Measurements from ENCODE around the gene PLEKHJ1.

Gene PLEKHJ1

GRCh38 chr19:2269244-2270156 is 33.4 kb upstream of the PLEKHJ1 start:
- WGBS (ENCODE audit: insufficient coverage, insufficient read length) = no CpG with 5 or more reads among the region's 103 CpGs
- H3K36me3 ChIP-seq (ENCODE audit: control insufficient read depth, insufficient read depth, low read length) = peaks cover 13% of the 10 kb centered on the region
- H3K9me3 ChIP-seq (ENCODE audit: control insufficient read depth, insufficient read depth, low read length) = no peaks in the 10 kb centered on the region
- H3K27ac ChIP-seq (ENCODE audit: low read length) = no peak overlapping the region
- H3K4me3 ChIP-seq (ENCODE audit: low read length) = peak overlapping the region; percentile 97
- peak; percentile 74 for DNase-seq (ENCODE audit: low read depth, low spot score)
- peaks cover 5% of the 10 kb centered on the region for H3K4me1 ChIP-seq (ENCODE audit: control insufficient read depth, insufficient read depth, low read length)
- no peaks in the 10 kb centered on the region for H3K27me3 ChIP-seq (ENCODE audit: control insufficient read depth, insufficient read depth, low read length)

- no peak overlapping the region for H3K27ac ChIP-seq (ENCODE audit: low read length)
- peaks cover 5% of the 10 kb centered on the region for H3K4me1 ChIP-seq (ENCODE audit: control insufficient read depth, insufficient read depth, low read length)
- DNase-seq (ENCODE audit: low read depth, low spot score) = no peak
- peaks cover 13% of the 10 kb centered on the region for H3K36me3 ChIP-seq (ENCODE audit: control insufficient read depth, insufficient read depth, low read length)
- no peaks in the 10 kb centered on the region for H3K9me3 ChIP-seq (ENCODE audit: control insufficient read depth, insufficient read depth, low read length)
- no CpG with 5 or more reads among the region's 19 CpGs for WGBS (ENCODE audit: insufficient coverage, insufficient read length)
- H3K4me3 ChIP-seq (ENCODE audit: low read length) = peak overlapping the region; percentile 44; the same call in 1 of the 2 replicates
- H3K27me3 ChIP-seq (ENCODE audit: control insufficient read depth, insufficient read depth, low read length) = no peaks in the 10 kb centered on the region
Observed at GRCh38 chr19:2268861-2269243, 32.7 kb upstream of the PLEKHJ1 start.

- H3K4me1 ChIP-seq (ENCODE audit: control insufficient read depth, insufficient read depth, low read length) = peaks cover 5% of the 10 kb centered on the region
- no CpG with 5 or more reads among the region's 4 CpGs for WGBS (ENCODE audit: insufficient coverage, insufficient read length)
- DNase-seq (ENCODE audit: low read depth, low spot score) = no peak
- peaks cover 13% of the 10 kb centered on the region for H3K36me3 ChIP-seq (ENCODE audit: control insufficient read depth, insufficient read depth, low read length)
- H3K9me3 ChIP-seq (ENCODE audit: control insufficient read depth, insufficient read depth, low read length) = no peaks in the 10 kb centered on the region
- H3K27ac ChIP-seq (ENCODE audit: low read length) = no peak overlapping the region
- no peak overlapping the region for H3K4me3 ChIP-seq (ENCODE audit: low read length)
- no peaks in the 10 kb centered on the region for H3K27me3 ChIP-seq (ENCODE audit: control insufficient read depth, insufficient read depth, low read length)
Observed at GRCh38 chr19:2268480-2268830, 32.3 kb upstream of the PLEKHJ1 start.

- no peak overlapping the region for H3K27ac ChIP-seq (ENCODE audit: low read length)
Observed at GRCh38 chr19:2266183-2266993, 30.3 kb upstream of the PLEKHJ1 start.

GRCh38 chr19:2261438-2262172 is 25.5 kb upstream of the PLEKHJ1 start:
- no peaks in the 10 kb centered on the region for H3K36me3 ChIP-seq (ENCODE audit: control insufficient read depth, insufficient read depth, low read length)
- H3K9me3 ChIP-seq (ENCODE audit: control insufficient read depth, insufficient read depth, low read length) = no peaks in the 10 kb centered on the region
- H3K27ac ChIP-seq (ENCODE audit: low read length) = no peak overlapping the region
- no peak for DNase-seq (ENCODE audit: low read depth, low spot score)
- no CpG with 5 or more reads among the region's 7 CpGs for WGBS (ENCODE audit: insufficient coverage, insufficient read length)
- H3K27me3 ChIP-seq (ENCODE audit: control insufficient read depth, insufficient read depth, low read length) = no peaks in the 10 kb centered on the region
- no peaks in the 10 kb centered on the region for H3K4me1 ChIP-seq (ENCODE audit: control insufficient read depth, insufficient read depth, low read length)
- no peak overlapping the region for H3K4me3 ChIP-seq (ENCODE audit: low read length)

More at GRCh38 chr19:2266183-2266993, 30.3 kb upstream of the PLEKHJ1 start:
- no peaks in the 10 kb centered on the region for H3K9me3 ChIP-seq (ENCODE audit: control insufficient read depth, insufficient read depth, low read length)
- H3K27me3 ChIP-seq (ENCODE audit: control insufficient read depth, insufficient read depth, low read length) = no peaks in the 10 kb centered on the region
- no peaks in the 10 kb centered on the region for H3K36me3 ChIP-seq (ENCODE audit: control insufficient read depth, insufficient read depth, low read length)
- WGBS (ENCODE audit: insufficient coverage, insufficient read length) = no CpG with 5 or more reads among the region's 18 CpGs
- DNase-seq (ENCODE audit: low read depth, low spot score) = no peak
- H3K4me1 ChIP-seq (ENCODE audit: control insufficient read depth, insufficient read depth, low read length) = no peaks in the 10 kb centered on the region
- H3K4me3 ChIP-seq (ENCODE audit: low read length) = no peak overlapping the region

- H3K4me1 ChIP-seq (ENCODE audit: control insufficient read depth, insufficient read depth, low read length) = no peaks in the 10 kb centered on the region
- no peaks in the 10 kb centered on the region for H3K9me3 ChIP-seq (ENCODE audit: control insufficient read depth, insufficient read depth, low read length)
- no peaks in the 10 kb centered on the region for H3K27me3 ChIP-seq (ENCODE audit: control insufficient read depth, insufficient read depth, low read length)
- DNase-seq (ENCODE audit: low read depth, low spot score) = no peak
- H3K4me3 ChIP-seq (ENCODE audit: low read length) = no peak overlapping the region
- WGBS (ENCODE audit: insufficient coverage, insufficient read length) = no CpG with 5 or more reads among the region's 11 CpGs
- no peak overlapping the region for H3K27ac ChIP-seq (ENCODE audit: low read length)
- H3K36me3 ChIP-seq (ENCODE audit: control insufficient read depth, insufficient read depth, low read length) = no peaks in the 10 kb centered on the region
Observed at GRCh38 chr19:2260341-2260805, 24.2 kb upstream of the PLEKHJ1 start.

GRCh38 chr19:2259336-2259735 is 23.2 kb upstream of the PLEKHJ1 start:
- Histone ChIP-seq H3K36me3 (ENCODE audit: control insufficient read depth, insufficient read depth, low read length) (no peaks in the 10 kb centered on the region), H3K4me1 (ENCODE audit: control insufficient read depth, insufficient read depth, low read length) (0 out of 2 replicates have a peak, but pooled peaks cover under 1% of the 10 kb centered on the region), H3K27ac (ENCODE audit: low read length) (no peak overlapping the region), H3K9me3 (ENCODE audit: control insufficient read depth, insufficient read depth, low read length) (no peaks in the 10 kb centered on the region), H3K27me3 (ENCODE audit: control insufficient read depth, insufficient read depth, low read length) (peaks cover under 1% of the 10 kb centered on the region; the same call in 1 of the 2 replicates), H3K4me3 (ENCODE audit: low read length) (no peak overlapping the region)
- DNase-seq (ENCODE audit: low read depth, low spot score) = no peak
- no CpG with 5 or more reads among the region's 5 CpGs for WGBS (ENCODE audit: insufficient coverage, insufficient read length)

- Histone ChIP-seq H3K27ac (ENCODE audit: low read length) (no peak within 1 kb of the TSS), H3K36me3 (ENCODE audit: control insufficient read depth, insufficient read depth, low read length) (no peaks in the 10 kb centered on the region), H3K4me3 (ENCODE audit: low read length) (no peak within 1 kb of the TSS), H3K4me1 (ENCODE audit: control insufficient read depth, insufficient read depth, low read length) (peaks cover 11% of the 10 kb centered on the region), H3K27me3 (ENCODE audit: control insufficient read depth, insufficient read depth, low read length) (peaks cover 27% of the 10 kb centered on the region; the same call in 1 of the 2 replicates), H3K9me3 (ENCODE audit: control insufficient read depth, insufficient read depth, low read length) (no peaks in the 10 kb centered on the region)
- DNase-seq (ENCODE audit: low read depth, low spot score) = no peak
- WGBS (ENCODE audit: insufficient coverage, insufficient read length) = no CpG with 5 or more reads among the region's 24 CpGs
Observed at GRCh38 chr19:2255982-2256685, 20.0 kb upstream of the PLEKHJ1 start, which contains the start of gene JSRP1. Gene JSRP1, minus strand, starts transcription at chr19:2256417. Its CDS starts 1,103 bp downstream, at chr19:2255314.

GRCh38 chr19:2255112-2255845 is 19.1 kb upstream of the PLEKHJ1 start:
- Histone ChIP-seq H3K4me3 (ENCODE audit: low read length) (no peak overlapping the region), H3K4me1 (ENCODE audit: control insufficient read depth, insufficient read depth, low read length) (peaks cover 11% of the 10 kb centered on the region), H3K36me3 (ENCODE audit: control insufficient read depth, insufficient read depth, low read length) (no peaks in the 10 kb centered on the region), H3K27ac (ENCODE audit: low read length) (no peak overlapping the region), H3K27me3 (ENCODE audit: control insufficient read depth, insufficient read depth, low read length) (peaks cover 29% of the 10 kb centered on the region; the same call in 1 of the 2 replicates), H3K9me3 (ENCODE audit: control insufficient read depth, insufficient read depth, low read length) (no peaks in the 10 kb centered on the region)
- WGBS (ENCODE audit: insufficient coverage, insufficient read length) = no CpG with 5 or more reads among the region's 16 CpGs
- DNase-seq (ENCODE audit: low read depth, low spot score) = no peak

Measured in iPS DF 6.9 (cell line).